Activated CD8-positive, alpha-beta T cell treated with anti-CD3 and anti-CD28 coated beads for 36 hours (primary cell): ENCODE data around the gene B3GALT4. TPM values are rescaled to one million over a fixed set of nuclear protein-coding genes. Genes with fewer than 3 reads are reported as not detected.
A peak's percentile ranks its signal among the peaks of the same experiment; 100 is the strongest.

Experiments used
- ATAC-seq: fragments of 200-7000 bp; cut with Tn5 transposase; one replicate; pipeline ENCODE4 v1.10.0; 2021; ENCODE audit warnings: mild to moderate bottlenecking, moderate library complexity
- CTCF ChIA-PET: fragments of 350-600 bp; sonication (Branson Sonifier 250); formaldehyde crosslinking; loops from one replicate; lab custom pipeline; 2021; ENCODE audit warnings: antibody characterized with exemption; lab: Charles Lee
- POLR2A ChIA-PET: fragments of 350-600 bp; sonication (Branson Sonifier 250); formaldehyde crosslinking; loops from one replicate; lab custom pipeline; 2021; ENCODE audit warnings: antibody characterized with exemption; lab: Charles Lee
- DNase-seq: peaks from one replicate; pipeline ENCODE4 v3.0.0-alpha.2; 2020
- H3K27ac Mint-ChIP-seq: one replicate; pipeline ENCODE4 v1.8.0; 2021; ENCODE audit warnings: mild to moderate bottlenecking, mixed read lengths
- H3K27me3 Mint-ChIP-seq: one replicate; pipeline ENCODE4 v1.8.0; 2021; ENCODE audit warnings: mixed read lengths
- H3K36me3 Mint-ChIP-seq: one replicate; pipeline ENCODE4 v1.8.0; 2021; ENCODE audit warnings: low read depth, mixed read lengths
- H3K4me1 Mint-ChIP-seq: one replicate; pipeline ENCODE4 v1.8.0; 2021; ENCODE audit warnings: low read depth, mixed read lengths
- H3K4me3 Mint-ChIP-seq: one replicate; pipeline ENCODE4 v1.8.0; 2021; ENCODE audit warnings: mild to moderate bottlenecking, moderate library complexity, mixed read lengths
- H3K9me3 Mint-ChIP-seq: one replicate; pipeline ENCODE4 v1.8.0; 2021; ENCODE audit warnings: mixed read lengths
- CTCF ChIP-seq: fragments of 200-600 bp; IDR thresholded peaks from one replicate; pipeline ENCODE4 v1.8.0; 2022; ENCODE audit warnings: antibody characterized with exemption, mild to moderate bottlenecking
- intact Hi-C: fragments of 100-400 bp; cut with micrococcal nuclease; formaldehyde crosslinking; loops from one replicate; pipeline ENCODE4 v1.10.0; 2022
- total RNA-seq, 2 experiments: library from RNA; stranded (reverse); gene quantifications; one replicate each; pipeline ENCODE4 v1.2.3, GENCODE V29; 2021

B3GALT4 gene
- total RNA-seq, 2 experiments from 2014 or later, result 3.6 to 4.2 TPM

GRCh38 chr6:33301877-33302276 lies 25.0 kb downstream of the B3GALT4 start:
- POLR2A ChIA-PET, result interaction anchor here (0.7 to 7.2 kb wide), 5 partner anchors 8 to 25 kb away, joined by 3 to 102 read pairs (median 5); partner anchors contain the start of genes B3GALT4, PFDN6, TAPBP and WDR46
- Mint-ChIP-seq H3K9me3 (no peaks in the 10 kb centered on the region), H3K36me3 (peaks cover 48% of the 10 kb centered on the region), H3K4me3 (no peak overlapping the region), H3K27me3 (no peaks in the 10 kb centered on the region), H3K4me1 (peaks cover 48% of the 10 kb centered on the region), H3K27ac (peak overlapping the region; percentile 23)
- TF ChIP-seq CTCF, result no peak
- no peak for DNase-seq
- CTCF ChIA-PET, result interaction anchor here (1.7 to 2.7 kb wide), 2 partner anchors 10 to 24 kb away, joined by 8 to 18 read pairs; partner anchors contain the start of gene B3GALT4
- ATAC-seq, result no peak
- intact Hi-C loops, result no loop called here

GRCh38 chr6:33304216-33304615 lies 27.3 kb downstream of the B3GALT4 start:
- no peak for ATAC-seq
- H3K4me1 Mint-ChIP-seq, result peaks cover 53% of the 10 kb centered on the region
- no peak overlapping the region for H3K27ac Mint-ChIP-seq
- TF ChIP-seq CTCF, result no peak
- ChIA-PET CTCF (no interaction called here), POLR2A (interaction anchor here (0.6 to 2.5 kb wide), 4 partner anchors 9 to 390 kb away, joined by 3 to 15 read pairs (median 6); partner anchors contain the start of genes RPS18 and VPS52)
- intact Hi-C loops, result no loop called here
- H3K4me3 Mint-ChIP-seq, result no peak overlapping the region
- H3K36me3 Mint-ChIP-seq, result peaks cover 60% of the 10 kb centered on the region
- H3K9me3 Mint-ChIP-seq, result no peaks in the 10 kb centered on the region
- DNase-seq, result no peak
- no peaks in the 10 kb centered on the region for H3K27me3 Mint-ChIP-seq

GRCh38 chr6:33305052-33305451 lies 28.1 kb downstream of the B3GALT4 start:
- peaks cover 52% of the 10 kb centered on the region for H3K36me3 Mint-ChIP-seq
- TF ChIP-seq CTCF, result no peak
- peaks cover 45% of the 10 kb centered on the region for H3K4me1 Mint-ChIP-seq
- no peaks in the 10 kb centered on the region for H3K9me3 Mint-ChIP-seq
- no peak for DNase-seq
- POLR2A ChIA-PET, result interaction anchor here (1.0 to 2.5 kb wide), 4 partner anchors 8 to 33 kb away, joined by 3 to 15 read pairs (median 6); partner anchors contain the start of genes RPS18 and VPS52
- H3K4me3 Mint-ChIP-seq, result no peak overlapping the region
- H3K27ac Mint-ChIP-seq, result peak overlapping the region; percentile 65
- CTCF ChIA-PET, result no interaction called here
- H3K27me3 Mint-ChIP-seq, result no peaks in the 10 kb centered on the region
- intact Hi-C loops, result no loop called here
- no peak for ATAC-seq

GRCh38 chr6:33306356-33306755 lies 29.4 kb downstream of the B3GALT4 start:
- peaks cover 43% of the 10 kb centered on the region for H3K4me1 Mint-ChIP-seq

More at GRCh38 chr6:33306356-33306755, 29.4 kb downstream of the B3GALT4 start:
- Mint-ChIP-seq H3K4me3 (no peak overlapping the region), H3K36me3 (peaks cover 48% of the 10 kb centered on the region), H3K27ac (peak overlapping the region; percentile 11), H3K27me3 (no peaks in the 10 kb centered on the region), H3K9me3 (no peaks in the 10 kb centered on the region)
- TF ChIP-seq CTCF, result no peak
- POLR2A ChIA-PET, result interaction anchor here (8.3 kb wide), 1 partner anchor 7 kb away, joined by 102 read pairs; the partner anchor contains the start of gene RGL2
- intact Hi-C loops, result no loop called here
- CTCF ChIA-PET, result no interaction called here
- DNase-seq (no peak), ATAC-seq (no peak)
